ENCODE results near the gene FZD2.
"Not testable (repeated sequence)": the region's sequence is repeated elsewhere in the genome, so short reads cannot be mapped to it uniquely, and the experiment has no call there.

The FZD2 gene

GRCh38 chr17:44546671-44547606 is 10.3 kb upstream of the FZD2 start:
- no peak for DNase-seq (ENCODE audit: low spot score)

GRCh38 chr17:44547625-44548267 is 9.5 kb upstream of the FZD2 start:
- DNase-seq (ENCODE audit: low spot score) = no peak

- no peak for DNase-seq (ENCODE audit: low spot score)
Observed at GRCh38 chr17:44548376-44549230, 8.7 kb upstream of the FZD2 start.

- no peak for DNase-seq (ENCODE audit: low spot score)
Observed at GRCh38 chr17:44549686-44550085, 7.6 kb upstream of the FZD2 start.

- no peak for DNase-seq (ENCODE audit: low spot score)
Observed at GRCh38 chr17:44552361-44552760, 4.9 kb upstream of the FZD2 start.

GRCh38 chr17:44555099-44555498 is 2.2 kb upstream of the FZD2 start:
- no peak for DNase-seq (ENCODE audit: low spot score)

- DNase-seq (ENCODE audit: low spot score) = peak; percentile 15
Observed at GRCh38 chr17:44556166-44556831, 985 bp upstream of the FZD2 start.

- peak; percentile 22 for DNase-seq (ENCODE audit: low spot score)
Observed at GRCh38 chr17:44557651-44558285, 484 bp downstream of the FZD2 start.

- DNase-seq (ENCODE audit: low spot score) = no peak
Observed at GRCh38 chr17:44558334-44558709, 1.0 kb downstream of the FZD2 start.

- no peak for DNase-seq (ENCODE audit: low spot score)
Observed at GRCh38 chr17:44558710-44559633, 1.7 kb downstream of the FZD2 start.

GRCh38 chr17:44559634-44560554 is 2.6 kb downstream of the FZD2 start:
- no peak for DNase-seq (ENCODE audit: low spot score)

GRCh38 chr17:44561237-44561623 is 3.9 kb downstream of the FZD2 start:
- no peak for DNase-seq (ENCODE audit: low spot score)

GRCh38 chr17:44564429-44564828 is 7.1 kb downstream of the FZD2 start:
- DNase-seq (ENCODE audit: low spot score) = no peak

- no peak for DNase-seq (ENCODE audit: low spot score)
Observed at GRCh38 chr17:44565866-44566443, 8.7 kb downstream of the FZD2 start.

GRCh38 chr17:44568311-44568944 is 11.1 kb downstream of the FZD2 start:
- not testable (repeated sequence) for DNase-seq (ENCODE audit: low spot score)

- no peak for DNase-seq (ENCODE audit: low spot score)
Observed at GRCh38 chr17:44568945-44569858, 11.9 kb downstream of the FZD2 start.

- DNase-seq (ENCODE audit: low spot score) = no peak
Observed at GRCh38 chr17:44572801-44573200, 15.5 kb downstream of the FZD2 start.

Measured in activated CD4-positive, alpha-beta T cell treated with anti-CD3 and anti-CD28 coated beads, Interleukin-2, Interleukin-4, amounts not matched to agents 100 ng/mL and 50 ng/mL, durations not matched to agents 16 hours and 8 hours (primary cell).